Breast epithelium (tissue), 3 donors: ENCODE results near the gene ERGIC2.

ENCODE experiments used
- CTCF ChIP-seq, 3 donors: fragments of 450-650 bp; IDR thresholded peaks; one replicate each; pipeline ENCODE4 v1.5.1; 2016 to 2017; ENCODE audit warnings: antibody characterized with exemption in 3 of 3, mild to moderate bottlenecking in 3 of 3, moderate library complexity in 3 of 3
- POLR2A ChIP-seq: fragments of 450-650 bp; IDR thresholded peaks from one replicate; pipeline ENCODE4 v1.6.1; 2016; ENCODE audit warnings: antibody characterized with exemption, mild to moderate bottlenecking, moderate library complexity

GRCh38 chr12:29334937-29335336 is 46.0 kb downstream of the ERGIC2 start:
- TF ChIP-seq POLR2A = no peak
- TF ChIP-seq CTCF (IDR thresholded peaks at IDR 0.05) = no peak
